SU-DHL-6 (cell line): ENCODE measurements around the gene C7orf57.

ENCODE experiments used
- H2AFZ ChIP-seq: fragments of 200-600 bp; sonication (generic); 2 replicates; pipeline ENCODE4 v1.6.1; 2014; ENCODE audit warnings: low read depth, mild to moderate bottlenecking, moderate library complexity, mixed read lengths, antibody characterized with exemption, low read length; ENCODE audit not compliant: severe bottlenecking
- H3F3A ChIP-seq: fragments of 200-600 bp; shearing (Covaris generic); 2 replicates; pipeline ENCODE4 v1.6.0; 2016; ENCODE audit warnings: antibody characterized with exemption, mild to moderate bottlenecking; ENCODE audit not compliant: insufficient read depth
- H3K27ac ChIP-seq: fragments of 200-600 bp; sonication (generic); 2 replicates; pipeline ENCODE4 v1.5.1; 2016; ENCODE audit warnings: low read depth, mild to moderate bottlenecking, low read length, moderate library complexity, mixed read lengths
- H3K27me3 ChIP-seq: fragments of 200-600 bp; sonication (generic), shearing (Covaris generic); 2 replicates; pipeline ENCODE4 v1.6.0; 2014; ENCODE audit warnings: mild to moderate bottlenecking, low read length
- H3K36me3 ChIP-seq: fragments of 200-600 bp; sonication (generic); 2 replicates; pipeline ENCODE4 v1.6.1; 2014; ENCODE audit warnings: mild to moderate bottlenecking, low read length, mixed read lengths
- H3K4me2 ChIP-seq: fragments of 300-600, 200-600 bp; shearing (Covaris generic), sonication (generic); 2 replicates; pipeline ENCODE4 v1.6.0; 2014; ENCODE audit warnings: low read length, low read depth, mild to moderate bottlenecking; ENCODE audit not compliant: poor library complexity, severe bottlenecking
- H3K4me3 ChIP-seq: fragments of 200-600 bp; sonication (generic); 2 replicates; pipeline ENCODE4 v1.5.1; 2014; ENCODE audit warnings: antibody characterized with exemption, low read length, mild to moderate bottlenecking, mixed read lengths; ENCODE audit not compliant: insufficient read depth, poor library complexity, severe bottlenecking
- H3K79me2 ChIP-seq: fragments of 200-600 bp; sonication (generic); 2 replicates; pipeline ENCODE4 v1.6.1; 2014; ENCODE audit warnings: mild to moderate bottlenecking, low read length, moderate library complexity; ENCODE audit not compliant: insufficient read depth
- H3K9ac ChIP-seq: fragments of 200-600 bp; sonication (generic); 2 replicates; pipeline ENCODE4 v1.7.0; 2014; ENCODE audit warnings: mild to moderate bottlenecking, low read length
- H3K9me2 ChIP-seq: fragments of 200-600 bp; sonication (generic); replicated peaks from 2 replicates; pipeline ENCODE4 v1.6.1; 2014; ENCODE audit warnings: low read length; ENCODE audit not compliant: insufficient read depth
- H3K9me3 ChIP-seq: fragments of 200-600 bp; sonication (generic); 2 replicates; pipeline ENCODE4 v1.6.1; 2014; ENCODE audit warnings: low read length, mixed read lengths; ENCODE audit not compliant: insufficient read depth
- H4K20me1 ChIP-seq: fragments of 200-600 bp; sonication (generic); 2 replicates; pipeline ENCODE4 v1.6.1; 2014; ENCODE audit warnings: low read depth, mild to moderate bottlenecking, antibody characterized with exemption, low read length, moderate library complexity, mixed read lengths
- CTCF ChIP-seq: fragments of 200-600 bp; sonication (generic); IDR thresholded peaks from one replicate; pipeline ENCODE4 v1.5.1; 2017; ENCODE audit warnings: antibody characterized with exemption, mild to moderate bottlenecking, low read length, moderate library complexity; ENCODE audit not compliant: insufficient read depth, poor library complexity, severe bottlenecking
- EZH2phosphoT487 ChIP-seq: fragments of 200-600 bp; sonication (generic), shearing (Covaris generic); conservative IDR thresholded peaks from 2 replicates; pipeline ENCODE4 v1.6.1; 2018; ENCODE audit warnings: mild to moderate bottlenecking, antibody characterized with exemption, low read length, moderate library complexity, mixed read lengths

The C7orf57 gene

GRCh38 chr7:48101352-48101751 is 66.0 kb downstream of the C7orf57 start:
- Histone ChIP-seq H2AFZ (no peak overlapping the region), H3F3A (no peaks in the 10 kb centered on the region), H3K9me3 (no peaks in the 10 kb centered on the region), H3K79me2 (no peaks in the 10 kb centered on the region), H4K20me1 (no peaks in the 10 kb centered on the region), H3K27me3 (no peaks in the 10 kb centered on the region), H3K27ac (no peak overlapping the region), H3K4me3 (no peak overlapping the region), H3K9ac (no peak overlapping the region), H3K36me3 (no peaks in the 10 kb centered on the region), H3K4me2 (no peak overlapping the region), H3K9me2 (no peaks in the 10 kb centered on the region)
- TF ChIP-seq CTCF (no peak), EZH2phosphoT487 (no peak)

GRCh38 chr7:48101968-48102367 is 66.6 kb downstream of the C7orf57 start:
- H3K27me3 ChIP-seq, result no peaks in the 10 kb centered on the region
- H3K27ac ChIP-seq, result no peak overlapping the region
- no peak overlapping the region for H3K9ac ChIP-seq
- H3K4me2 ChIP-seq, result no peak overlapping the region
- no peaks in the 10 kb centered on the region for H3K9me3 ChIP-seq
- no peaks in the 10 kb centered on the region for H3F3A ChIP-seq
- H3K36me3 ChIP-seq, result no peaks in the 10 kb centered on the region
- H3K9me2 ChIP-seq, result no peaks in the 10 kb centered on the region
- no peaks in the 10 kb centered on the region for H3K79me2 ChIP-seq
- H4K20me1 ChIP-seq, result no peaks in the 10 kb centered on the region
- TF ChIP-seq CTCF (peak; percentile 63), EZH2phosphoT487 (no peak)
- no peak overlapping the region for H3K4me3 ChIP-seq
- no peak overlapping the region for H2AFZ ChIP-seq

GRCh38 chr7:48102530-48102929 is 67.2 kb downstream of the C7orf57 start:
- Histone ChIP-seq H3F3A (no peaks in the 10 kb centered on the region), H3K9me2 (no peaks in the 10 kb centered on the region), H3K27me3 (no peaks in the 10 kb centered on the region), H4K20me1 (no peaks in the 10 kb centered on the region), H3K4me3 (no peak overlapping the region), H3K9ac (no peak overlapping the region), H3K79me2 (no peaks in the 10 kb centered on the region), H3K36me3 (no peaks in the 10 kb centered on the region), H3K4me2 (no peak overlapping the region), H2AFZ (no peak overlapping the region), H3K9me3 (no peaks in the 10 kb centered on the region), H3K27ac (no peak overlapping the region)
- TF ChIP-seq EZH2phosphoT487, result no peak
- TF ChIP-seq CTCF, result no peak
